IMR-90 (cell line): Measurements from ENCODE around the gene ZNF768. TPM values are rescaled to one million over a fixed set of nuclear protein-coding genes. Genes with fewer than 3 reads are reported as not detected.
"Not testable (repeated sequence)": the region's sequence is repeated elsewhere in the genome, so short reads cannot be mapped to it uniquely, and the experiment has no call there.

ENCODE experiments used
- ATAC-seq: fragments of 200-7000 bp; cut with Tn5 transposase; 2 replicates; pipeline ENCODE4 v1.9.1; 2020; ENCODE audit warnings: low read depth, mild to moderate bottlenecking, moderate library complexity
- BruUV-seq: library from RNA; stranded (reverse); fragments of 400-500 nt; replicated peaks from 2 replicates; lab custom pipeline; 2021; lab: Mats Ljungman, UMichigan
- CTCF ChIA-PET: fragments of 300-600 bp; formaldehyde crosslinking; extraction: SDS; loops from one replicate; lab custom pipeline; 2021; ENCODE audit warnings: antibody characterized with exemption; lab: Yijun Ruan, JAX
- POLR2A ChIA-PET: fragments of 300-600 bp; sonication (Branson Sonifier 250); formaldehyde crosslinking; loops from one replicate; lab custom pipeline; 2022; ENCODE audit warnings: antibody characterized with exemption; ENCODE audit not compliant: unreplicated experiment; lab: Charles Lee
- DNase-seq: peaks from one replicate; pipeline ENCODE4 v3.0.0; 2013
- H2AFZ ChIP-seq: replicated peaks from 2 replicates; pipeline ENCODE3; 2013; ENCODE audit warnings: low read length, mild to moderate bottlenecking; ENCODE audit not compliant: poor library complexity
- H2AK5ac ChIP-seq: 2 replicates; pipeline ENCODE4 v1.6.1; 2013; ENCODE audit warnings: low read depth, low read length, inconsistent platforms
- H2AK9ac ChIP-seq: replicated peaks from 2 replicates; pipeline ENCODE3; 2013; ENCODE audit warnings: mild to moderate bottlenecking, low read depth, low read length, moderate library complexity; ENCODE audit not compliant: poor library complexity
- H2BK120ac ChIP-seq: 2 replicates; pipeline ENCODE4 v1.6.1; 2013; ENCODE audit warnings: low read depth, low read length, inconsistent platforms
- H2BK15ac ChIP-seq: 3 replicates; pipeline ENCODE4 v1.6.1; 2013; ENCODE audit warnings: low read depth, low read length, inconsistent platforms
- H2BK20ac ChIP-seq: 2 replicates; pipeline ENCODE4 v1.6.1; 2013; ENCODE audit warnings: low read depth, mild to moderate bottlenecking, inconsistent platforms, low read length, moderate library complexity
- H2BK5ac ChIP-seq: 2 replicates; pipeline ENCODE4 v1.6.1; 2013; ENCODE audit warnings: mild to moderate bottlenecking, low read depth, low read length, inconsistent platforms; ENCODE audit not compliant: poor library complexity, severe bottlenecking
- H3K14ac ChIP-seq: replicated peaks from 2 replicates; pipeline ENCODE4 v1.6.1; 2013; ENCODE audit warnings: low read depth, low read length, inconsistent platforms
- H3K18ac ChIP-seq: 2 replicates; pipeline ENCODE4 v1.6.1; 2013; ENCODE audit warnings: low read depth, low read length, control low read depth
- H3K23ac ChIP-seq: 2 replicates; pipeline ENCODE4 v1.6.1; 2013; ENCODE audit warnings: low read depth, low read length, inconsistent platforms
- H3K27ac ChIP-seq: 2 replicates; pipeline ENCODE4 v1.5.1; 2013; ENCODE audit warnings: mild to moderate bottlenecking, control low read depth, low read length; ENCODE audit not compliant: insufficient read depth
- H3K27me3 ChIP-seq: 2 replicates; pipeline ENCODE4 v1.6.1; 2013; ENCODE audit warnings: low read length; ENCODE audit not compliant: control insufficient read depth, insufficient read depth
- H3K36me3 ChIP-seq: 2 replicates; pipeline ENCODE4 v1.6.1; 2013; ENCODE audit warnings: low read length, mixed read lengths; ENCODE audit not compliant: control insufficient read depth, insufficient read depth
- H3K4ac ChIP-seq: 2 replicates; pipeline ENCODE4 v1.6.1; 2013; ENCODE audit warnings: low read depth, low read length, inconsistent platforms
- H3K4me1 ChIP-seq: 2 replicates; pipeline ENCODE4 v1.6.1; 2013; ENCODE audit warnings: low read length, mixed read lengths; ENCODE audit not compliant: control insufficient read depth, insufficient read depth
- H3K4me2 ChIP-seq: 2 replicates; pipeline ENCODE4 v1.6.1; 2013; ENCODE audit warnings: low read depth, mild to moderate bottlenecking, control low read depth, low read length, moderate library complexity
- H3K4me3 ChIP-seq: 2 replicates; pipeline ENCODE4 v1.5.1; 2013; ENCODE audit warnings: low read depth, mild to moderate bottlenecking, control low read depth, low read length, moderate library complexity; ENCODE audit not compliant: insufficient read depth
- H3K56ac ChIP-seq: 2 replicates; pipeline ENCODE4 v1.6.1; 2013; ENCODE audit warnings: low read length, inconsistent platforms; ENCODE audit not compliant: insufficient read depth; ENCODE audit errors: extremely low read depth
- H3K79me1 ChIP-seq, 2 experiments: 2 replicates each; pipeline ENCODE4 v1.6.1; 2013; ENCODE audit warnings: low read length in 2 of 2, inconsistent platforms in 1 of 2, low read depth in 1 of 2
- H3K9ac ChIP-seq: 2 replicates; pipeline ENCODE4 v1.6.1; 2013; ENCODE audit warnings: low read depth, low read length, control low read depth
- H3K9me1 ChIP-seq: 2 replicates; pipeline ENCODE4 v1.6.1; 2013; ENCODE audit warnings: low read length, inconsistent platforms; ENCODE audit not compliant: insufficient read depth
- H3K9me3 ChIP-seq: 2 replicates; pipeline ENCODE4 v1.6.1; 2013; ENCODE audit warnings: low read length; ENCODE audit not compliant: control insufficient read depth, insufficient read depth
- H4K20me1 ChIP-seq: 2 replicates; pipeline ENCODE4 v1.6.1; 2013; ENCODE audit warnings: low read length, inconsistent platforms; ENCODE audit not compliant: insufficient read depth
- H4K5ac ChIP-seq: 2 replicates; pipeline ENCODE4 v1.6.1; 2013; ENCODE audit warnings: mild to moderate bottlenecking, low read depth, low read length, control low read depth
- H4K8ac ChIP-seq, 2 experiments: 2 replicates each; pipeline ENCODE4 v1.6.1; 2013; ENCODE audit warnings: low read depth in 2 of 2, low read length in 2 of 2, control low read depth in 1 of 2, inconsistent platforms in 1 of 2
- H4K91ac ChIP-seq: 2 replicates; pipeline ENCODE4 v1.6.1; 2013; ENCODE audit warnings: low read depth, low read length, inconsistent platforms; ENCODE audit not compliant: insufficient read depth
- WGBS, 2 experiments: methylation state at CpG; one replicate each; pipeline versions ENCODE4 v1.1.5 to v1.1.7; 2013; ENCODE audit warnings: missing lambda C conversion rate in 2 of 2; ENCODE audit not compliant: insufficient read length in 1 of 2; ENCODE audit errors: extremely low coverage in 2 of 2; 5-methylcytosine and 5-hydroxymethylcytosine counted together
- dilution Hi-C: fragments of 300-500 bp; cut with HindIII; formaldehyde crosslinking; loops from one replicate; pipeline ENCODE4 v1.14.3; 2018; ENCODE audit warnings: low sequenced_read_pairs; ENCODE audit not compliant: unreplicated experiment
- in situ Hi-C: fragments of 300-500 bp; cut with MboI; formaldehyde crosslinking; loops from 3 replicates; pipeline ENCODE4 v1.14.3; 2019; ENCODE audit warnings: low sequenced_read_pairs, inconsistent platforms, mixed read lengths
- intact Hi-C: fragments of 100-400 bp; cut with micrococcal nuclease; formaldehyde crosslinking; loops from 2 replicates; pipeline ENCODE4 v1.10.0; 2022
- polyA plus RNA-seq, 3 experiments: library from polyadenylated mRNA; depleted of rRNA; stranded (reverse); fragments of >200 nt; gene quantifications; 2 replicates each; pipeline ENCODE4 v1.2.3, GENCODE V29; 2012; ENCODE audit warnings: low replicate concordance in 1 of 3
- total RNA-seq: library from RNA; depleted of rRNA; stranded (reverse); fragments of >200 nt; gene quantifications from 2 replicates; pipeline ENCODE4 v1.2.3, GENCODE V29; 2012

ZNF768 gene
- total and polyA plus RNA-seq, 2 of the 4 experiments (the other 2 are of a cell fraction): 9.3 to 22.1 TPM

GRCh38 chr16:30477773-30478172 is 48.6 kb downstream of the ZNF768 start:
- H3K4me2 ChIP-seq, H3K9me3 ChIP-seq, CTCF ChIA-PET, H4K20me1 ChIP-seq, H2BK20ac ChIP-seq, H2AK5ac ChIP-seq, BruUV-seq, H3K4me3 ChIP-seq, H3K79me1 ChIP-seq, H4K5ac ChIP-seq, H3K36me3 ChIP-seq, POLR2A ChIA-PET, H3K4me1 ChIP-seq, H4K91ac ChIP-seq, H3K4ac ChIP-seq, H3K14ac ChIP-seq, H3K18ac ChIP-seq, in situ Hi-C loops, H2BK5ac ChIP-seq, intact Hi-C loops, H3K56ac ChIP-seq, H3K23ac ChIP-seq, H2BK120ac ChIP-seq, H3K9ac ChIP-seq, H2BK15ac ChIP-seq, dilution Hi-C loops, H2AK9ac ChIP-seq, H3K9me1 ChIP-seq, H2AFZ ChIP-seq, H3K27ac ChIP-seq, ATAC-seq, H4K8ac ChIP-seq, DNase-seq: not testable (repeated sequence)
- 40% methylated on average over 1 of the region's 3 CpGs; no CpG with 5 or more reads in 1 of the 2 experiments for WGBS, 2 experiments
- peaks cover 55% of the 10 kb centered on the region for H3K27me3 ChIP-seq
